ENCODE results near the gene IMPA2.

DNA sequence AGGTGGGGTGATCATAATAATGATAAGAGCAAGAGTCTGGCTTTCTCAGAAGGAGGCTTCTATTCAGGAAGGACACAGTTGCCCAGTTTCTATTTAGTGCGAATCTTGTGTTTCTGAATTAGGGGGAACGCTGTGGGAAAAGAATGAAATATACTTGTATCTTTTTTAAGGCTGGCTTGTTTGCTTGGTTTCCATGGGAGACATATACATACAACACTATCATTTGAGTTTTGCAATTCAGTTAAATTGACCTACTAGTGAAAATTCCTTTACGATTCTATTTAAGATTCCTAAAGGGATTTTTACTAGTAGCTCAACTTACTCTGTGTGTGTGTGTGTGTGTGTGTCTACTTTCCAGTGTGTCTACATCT is 87.6 kb downstream of the IMPA2 start:
- no peak for TF ChIP-seq POLR2A (IDR thresholded peaks at IDR 0.05)
- TF ChIP-seq, protein P1, sequence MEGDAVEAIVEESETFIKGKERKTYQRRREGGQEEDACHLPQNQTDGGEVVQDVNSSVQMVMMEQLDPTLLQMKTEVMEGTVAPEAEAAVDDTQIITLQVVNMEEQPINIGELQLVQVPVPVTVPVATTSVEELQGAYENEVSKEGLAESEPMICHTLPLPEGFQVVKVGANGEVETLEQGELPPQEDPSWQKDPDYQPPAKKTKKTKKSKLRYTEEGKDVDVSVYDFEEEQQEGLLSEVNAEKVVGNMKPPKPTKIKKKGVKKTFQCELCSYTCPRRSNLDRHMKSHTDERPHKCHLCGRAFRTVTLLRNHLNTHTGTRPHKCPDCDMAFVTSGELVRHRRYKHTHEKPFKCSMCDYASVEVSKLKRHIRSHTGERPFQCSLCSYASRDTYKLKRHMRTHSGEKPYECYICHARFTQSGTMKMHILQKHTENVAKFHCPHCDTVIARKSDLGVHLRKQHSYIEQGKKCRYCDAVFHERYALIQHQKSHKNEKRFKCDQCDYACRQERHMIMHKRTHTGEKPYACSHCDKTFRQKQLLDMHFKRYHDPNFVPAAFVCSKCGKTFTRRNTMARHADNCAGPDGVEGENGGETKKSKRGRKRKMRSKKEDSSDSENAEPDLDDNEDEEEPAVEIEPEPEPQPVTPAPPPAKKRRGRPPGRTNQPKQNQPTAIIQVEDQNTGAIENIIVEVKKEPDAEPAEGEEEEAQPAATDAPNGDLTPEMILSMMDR (IDR thresholded peaks at IDR 0.05): no peak

Measured in uterus (tissue), 2 donors.